ENCODE results near the gene F10. TPM values are rescaled to one million over a fixed set of nuclear protein-coding genes. Genes with fewer than 3 reads are reported as not detected.

F10 gene
- total and polyA plus RNA-seq, 2 of the 13 experiments (the other 11 are each of a cell fraction or from before 2014, with no cell fraction given): 58.4 to 237 TPM

GRCh38 chr13:113155201-113155600 is 32.6 kb downstream of the F10 start:
- Histone ChIP-seq H3K27ac (ENCODE audit: extremely low read length, insufficient read depth, low read length) (no peak overlapping the region), H3K4me3 (replicated peaks in 1 of 3; ENCODE audit: insufficient read depth in 1 of 3, low read depth in 2 of 3, low read length in 3 of 3) (no peak overlapping the region), H3K9me3 (ENCODE audit: low read length) (0 out of 2 replicates have a peak, but pooled peaks cover 5% of the 10 kb centered on the region), H3K4me2 (ENCODE audit: low read depth, low read length) (no peak overlapping the region), H3K79me2 (ENCODE audit: insufficient read depth, low read length) (peaks cover 27% of the 10 kb centered on the region), H3K27me3 (ENCODE audit: control insufficient read depth in 1 of 2, insufficient read depth in 2 of 2, low read length in 2 of 2) (no peaks in the 10 kb centered on the region), H2AFZ (ENCODE audit: low read length) (no peak overlapping the region), H3K36me3 (replicated peaks in 1 of 2; ENCODE audit: control insufficient read depth in 1 of 2, insufficient read depth in 2 of 2, low read length in 2 of 2) (no peaks in the 10 kb centered on the region; a peak in 1 of 5 replicates), H3K9ac (ENCODE audit: insufficient read depth, low read depth, low read length) (no peak overlapping the region), H4K20me1 (ENCODE audit: insufficient read depth, low read length) (no peaks in the 10 kb centered on the region), H3K4me1 (ENCODE audit: insufficient read depth, low read length) (peaks cover 92% of the 10 kb centered on the region)
- DNase-seq (ENCODE audit: low spot score) (no peak), FAIRE-seq (no peak), ATAC-seq (no peak)
- intact Hi-C loops (cut with micrococcal nuclease; ENCODE audit: unreplicated experiment) (loop anchor here (5.0 kb wide), 1 partner anchor 52 kb away; the partner anchor contains the start of genes CUL4A and PCID2), in situ Hi-C loops (cut with HindIII; ENCODE audit: extremely low pct_ligation_motif_present, low pct_unique_long_range_greater_than_20kb) (no loop called here)
- TF ChIP-seq RBM39 (IDR thresholded peaks at IDR 0.05; ENCODE audit: low read depth, low read length, poor library complexity, severe bottlenecking): no peak
- TF ChIP-seq, protein P1, sequence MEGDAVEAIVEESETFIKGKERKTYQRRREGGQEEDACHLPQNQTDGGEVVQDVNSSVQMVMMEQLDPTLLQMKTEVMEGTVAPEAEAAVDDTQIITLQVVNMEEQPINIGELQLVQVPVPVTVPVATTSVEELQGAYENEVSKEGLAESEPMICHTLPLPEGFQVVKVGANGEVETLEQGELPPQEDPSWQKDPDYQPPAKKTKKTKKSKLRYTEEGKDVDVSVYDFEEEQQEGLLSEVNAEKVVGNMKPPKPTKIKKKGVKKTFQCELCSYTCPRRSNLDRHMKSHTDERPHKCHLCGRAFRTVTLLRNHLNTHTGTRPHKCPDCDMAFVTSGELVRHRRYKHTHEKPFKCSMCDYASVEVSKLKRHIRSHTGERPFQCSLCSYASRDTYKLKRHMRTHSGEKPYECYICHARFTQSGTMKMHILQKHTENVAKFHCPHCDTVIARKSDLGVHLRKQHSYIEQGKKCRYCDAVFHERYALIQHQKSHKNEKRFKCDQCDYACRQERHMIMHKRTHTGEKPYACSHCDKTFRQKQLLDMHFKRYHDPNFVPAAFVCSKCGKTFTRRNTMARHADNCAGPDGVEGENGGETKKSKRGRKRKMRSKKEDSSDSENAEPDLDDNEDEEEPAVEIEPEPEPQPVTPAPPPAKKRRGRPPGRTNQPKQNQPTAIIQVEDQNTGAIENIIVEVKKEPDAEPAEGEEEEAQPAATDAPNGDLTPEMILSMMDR (CRISPR knock-in tag; IDR thresholded peaks at IDR 0.05): peak; percentile 14; the same call in 1 of the 2 replicates
- TF ChIP-seq STAG1 (CRISPR knock-in tag; IDR thresholded peaks at IDR 0.05): 0 out of 2 replicates have a peak, but pooled peaks have one; percentile 4
- POLR2A ChIA-PET: no interaction called here
- no TSS peak for BruUV-seq (replicated peaks)
- WGBS (ENCODE audit: low lambda C conversion rate): 94% methylated on average over 3 of the region's 3 CpGs
- CTCF ChIA-PET (ENCODE audit: low intra/inter-chr PET ratio, low total read pairs): no interaction called here

DNA sequence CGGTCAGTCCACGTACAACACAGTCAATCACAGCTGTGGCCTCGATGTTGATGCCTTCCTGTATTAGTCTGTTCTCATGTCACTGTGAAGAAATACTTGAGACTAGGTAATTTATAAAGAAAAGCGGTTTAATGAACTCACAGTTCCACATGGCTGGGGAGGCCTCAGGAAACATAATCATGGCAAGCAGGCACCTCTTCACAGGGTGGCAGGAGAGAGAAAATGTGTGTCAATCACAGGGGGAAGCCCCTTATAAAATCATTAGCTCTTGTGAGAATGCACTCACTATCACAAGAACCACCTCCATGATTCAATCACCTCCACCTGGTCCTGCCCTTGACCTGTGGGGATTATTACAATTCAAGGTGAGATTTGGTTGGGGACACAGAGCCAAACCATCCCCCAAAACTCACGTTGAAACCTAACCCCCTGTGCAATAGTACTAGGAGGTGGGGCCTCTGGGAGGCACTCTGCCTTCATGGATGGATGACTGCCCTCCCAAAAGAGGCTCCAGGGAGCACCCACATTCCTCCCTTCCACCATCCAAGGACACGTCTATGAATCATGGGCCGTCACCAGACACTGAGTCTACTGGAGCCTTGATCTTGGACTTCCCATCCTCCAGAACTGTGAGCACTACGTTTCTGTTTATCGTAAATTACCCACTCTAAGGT is 33.5 kb downstream of the F10 start:
- Histone ChIP-seq H3K27ac (ENCODE audit: extremely low read length, insufficient read depth, low read length) (no peak overlapping the region), H3K4me1 (ENCODE audit: insufficient read depth, low read length) (peaks cover 84% of the 10 kb centered on the region), H3K4me3 (replicated peaks in 1 of 3; ENCODE audit: insufficient read depth in 1 of 3, low read depth in 2 of 3, low read length in 3 of 3) (no peak overlapping the region), H3K4me2 (ENCODE audit: low read depth, low read length) (no peak overlapping the region), H2AFZ (ENCODE audit: low read length) (no peak overlapping the region), H3K9me3 (ENCODE audit: low read length) (0 out of 2 replicates have a peak, but pooled peaks cover 5% of the 10 kb centered on the region), H4K20me1 (ENCODE audit: insufficient read depth, low read length) (no peaks in the 10 kb centered on the region), H3K27me3 (ENCODE audit: control insufficient read depth in 1 of 2, insufficient read depth in 2 of 2, low read length in 2 of 2) (no peaks in the 10 kb centered on the region), H3K9ac (ENCODE audit: insufficient read depth, low read depth, low read length) (no peak overlapping the region), H3K36me3 (replicated peaks in 1 of 2; ENCODE audit: control insufficient read depth in 1 of 2, insufficient read depth in 2 of 2, low read length in 2 of 2) (no peaks in the 10 kb centered on the region), H3K79me2 (ENCODE audit: insufficient read depth, low read length) (peaks cover 22% of the 10 kb centered on the region)
- peak; percentile 89; the same call in 1 of the 2 replicates for TF ChIP-seq ZNF564 (CRISPR knock-in tag; IDR thresholded peaks at IDR 0.05)
- TF ChIP-seq ZNF142 (CRISPR knock-in tag; IDR thresholded peaks at IDR 0.05): no peak
- peak; percentile 73 for TF ChIP-seq ZNF263 (CRISPR knock-in tag; IDR thresholded peaks at IDR 0.05)
- CTCF ChIA-PET (ENCODE audit: low intra/inter-chr PET ratio, low total read pairs): no interaction called here
- FAIRE-seq: no peak
- BruUV-seq (replicated peaks): no TSS peak
- in situ Hi-C loops (cut with HindIII; ENCODE audit: extremely low pct_ligation_motif_present, low pct_unique_long_range_greater_than_20kb) (no loop called here), intact Hi-C loops (cut with micrococcal nuclease; ENCODE audit: unreplicated experiment) (loop anchor here (5.0 kb wide), 1 partner anchor 51 kb away; the partner anchor contains the start of genes CUL4A and PCID2)
- POLR2A ChIA-PET: interaction anchor here (0.7 to 1.4 kb wide), 3 partner anchors 14 to 54 kb away, joined by 3 to 4 read pairs (median 3); partner anchors contain the start of gene CUL4A
- DNase-seq (ENCODE audit: low spot score): no peak
- 94% methylated on average over 9 of the region's 9 CpGs for WGBS (ENCODE audit: low lambda C conversion rate)
- no peak for ATAC-seq
